ENCODE data around the gene MLEC.

DNA sequence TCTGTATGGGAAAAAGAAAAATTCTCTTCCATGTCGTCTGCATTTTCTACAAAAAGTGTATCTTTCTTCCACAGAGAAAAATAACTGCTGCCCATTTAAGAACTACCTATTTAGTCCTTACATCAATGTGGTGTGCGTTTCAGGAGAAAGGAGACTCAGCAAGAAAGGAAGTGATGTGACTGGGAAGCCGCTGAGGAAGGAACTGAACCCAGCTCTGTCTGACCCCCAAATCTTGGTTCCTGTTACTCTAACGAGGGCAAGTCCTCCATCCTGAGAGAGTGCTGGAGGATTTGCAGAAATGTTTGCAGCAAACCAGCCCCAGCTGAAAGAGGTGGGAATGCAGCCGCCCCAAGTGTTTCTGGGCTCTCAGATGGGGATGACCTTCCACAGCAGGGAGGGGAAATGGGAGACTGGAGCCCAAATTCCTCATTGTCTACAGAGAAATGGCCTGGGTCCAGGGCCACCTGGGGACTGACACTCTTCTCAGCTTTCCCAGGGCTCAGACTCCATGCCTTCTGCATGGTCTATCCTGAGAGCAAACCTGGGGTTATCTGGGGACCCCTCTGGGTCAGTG, 6.7 kb upstream of the MLEC start:
- TF ChIP-seq POLR2A (IDR thresholded peaks at IDR 0.05) (no peak), POLR2AphosphoS5 (IDR thresholded peaks at IDR 0.05; ENCODE audit: insufficient read depth in 1 of 2, low read depth in 1 of 2) (no peak)
- TF ChIP-seq, protein P1, sequence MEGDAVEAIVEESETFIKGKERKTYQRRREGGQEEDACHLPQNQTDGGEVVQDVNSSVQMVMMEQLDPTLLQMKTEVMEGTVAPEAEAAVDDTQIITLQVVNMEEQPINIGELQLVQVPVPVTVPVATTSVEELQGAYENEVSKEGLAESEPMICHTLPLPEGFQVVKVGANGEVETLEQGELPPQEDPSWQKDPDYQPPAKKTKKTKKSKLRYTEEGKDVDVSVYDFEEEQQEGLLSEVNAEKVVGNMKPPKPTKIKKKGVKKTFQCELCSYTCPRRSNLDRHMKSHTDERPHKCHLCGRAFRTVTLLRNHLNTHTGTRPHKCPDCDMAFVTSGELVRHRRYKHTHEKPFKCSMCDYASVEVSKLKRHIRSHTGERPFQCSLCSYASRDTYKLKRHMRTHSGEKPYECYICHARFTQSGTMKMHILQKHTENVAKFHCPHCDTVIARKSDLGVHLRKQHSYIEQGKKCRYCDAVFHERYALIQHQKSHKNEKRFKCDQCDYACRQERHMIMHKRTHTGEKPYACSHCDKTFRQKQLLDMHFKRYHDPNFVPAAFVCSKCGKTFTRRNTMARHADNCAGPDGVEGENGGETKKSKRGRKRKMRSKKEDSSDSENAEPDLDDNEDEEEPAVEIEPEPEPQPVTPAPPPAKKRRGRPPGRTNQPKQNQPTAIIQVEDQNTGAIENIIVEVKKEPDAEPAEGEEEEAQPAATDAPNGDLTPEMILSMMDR (IDR thresholded peaks at IDR 0.05): no peak
